IMR-90 (cell line): ENCODE measurements around the gene AFF2. TPM values are rescaled to one million over a fixed set of nuclear protein-coding genes. Genes with fewer than 3 reads are reported as not detected.

Experiments
- ATAC-seq: fragments of 200-7000 bp; cut with Tn5 transposase; 2 replicates; pipeline ENCODE4 v1.9.1; 2020; ENCODE audit warnings: low read depth, mild to moderate bottlenecking, moderate library complexity
- BruUV-seq: library from RNA; stranded (reverse); fragments of 400-500 nt; replicated peaks from 2 replicates; lab custom pipeline; 2021; lab: Mats Ljungman, UMichigan
- CTCF ChIA-PET: fragments of 300-600 bp; formaldehyde crosslinking; extraction: SDS; loops from one replicate; lab custom pipeline; 2021; ENCODE audit warnings: antibody characterized with exemption; lab: Yijun Ruan, JAX
- POLR2A ChIA-PET: fragments of 300-600 bp; sonication (Branson Sonifier 250); formaldehyde crosslinking; loops from one replicate; lab custom pipeline; 2022; ENCODE audit warnings: antibody characterized with exemption; ENCODE audit not compliant: unreplicated experiment; lab: Charles Lee
- DNase-seq: peaks from one replicate; pipeline ENCODE4 v3.0.0; 2013
- H2AFZ ChIP-seq: replicated peaks from 2 replicates; pipeline ENCODE3; 2013; ENCODE audit warnings: low read length, mild to moderate bottlenecking; ENCODE audit not compliant: poor library complexity
- H2AK5ac ChIP-seq: 2 replicates; pipeline ENCODE4 v1.6.1; 2013; ENCODE audit warnings: low read depth, low read length, inconsistent platforms
- H2AK9ac ChIP-seq: replicated peaks from 2 replicates; pipeline ENCODE3; 2013; ENCODE audit warnings: mild to moderate bottlenecking, low read depth, low read length, moderate library complexity; ENCODE audit not compliant: poor library complexity
- H2BK120ac ChIP-seq: 2 replicates; pipeline ENCODE4 v1.6.1; 2013; ENCODE audit warnings: low read depth, low read length, inconsistent platforms
- H2BK15ac ChIP-seq: 3 replicates; pipeline ENCODE4 v1.6.1; 2013; ENCODE audit warnings: low read depth, low read length, inconsistent platforms
- H2BK20ac ChIP-seq: 2 replicates; pipeline ENCODE4 v1.6.1; 2013; ENCODE audit warnings: low read depth, mild to moderate bottlenecking, inconsistent platforms, low read length, moderate library complexity
- H2BK5ac ChIP-seq: 2 replicates; pipeline ENCODE4 v1.6.1; 2013; ENCODE audit warnings: mild to moderate bottlenecking, low read depth, low read length, inconsistent platforms; ENCODE audit not compliant: poor library complexity, severe bottlenecking
- H3K14ac ChIP-seq: replicated peaks from 2 replicates; pipeline ENCODE4 v1.6.1; 2013; ENCODE audit warnings: low read depth, low read length, inconsistent platforms
- H3K18ac ChIP-seq: 2 replicates; pipeline ENCODE4 v1.6.1; 2013; ENCODE audit warnings: low read depth, low read length, control low read depth
- H3K23ac ChIP-seq: 2 replicates; pipeline ENCODE4 v1.6.1; 2013; ENCODE audit warnings: low read depth, low read length, inconsistent platforms
- H3K27ac ChIP-seq: 2 replicates; pipeline ENCODE4 v1.5.1; 2013; ENCODE audit warnings: mild to moderate bottlenecking, control low read depth, low read length; ENCODE audit not compliant: insufficient read depth
- H3K27me3 ChIP-seq: 2 replicates; pipeline ENCODE4 v1.6.1; 2013; ENCODE audit warnings: low read length; ENCODE audit not compliant: control insufficient read depth, insufficient read depth
- H3K36me3 ChIP-seq: 2 replicates; pipeline ENCODE4 v1.6.1; 2013; ENCODE audit warnings: low read length, mixed read lengths; ENCODE audit not compliant: control insufficient read depth, insufficient read depth
- H3K4ac ChIP-seq: 2 replicates; pipeline ENCODE4 v1.6.1; 2013; ENCODE audit warnings: low read depth, low read length, inconsistent platforms
- H3K4me1 ChIP-seq: 2 replicates; pipeline ENCODE4 v1.6.1; 2013; ENCODE audit warnings: low read length, mixed read lengths; ENCODE audit not compliant: control insufficient read depth, insufficient read depth
- H3K4me2 ChIP-seq: 2 replicates; pipeline ENCODE4 v1.6.1; 2013; ENCODE audit warnings: low read depth, mild to moderate bottlenecking, control low read depth, low read length, moderate library complexity
- H3K4me3 ChIP-seq: 2 replicates; pipeline ENCODE4 v1.5.1; 2013; ENCODE audit warnings: low read depth, mild to moderate bottlenecking, control low read depth, low read length, moderate library complexity; ENCODE audit not compliant: insufficient read depth
- H3K56ac ChIP-seq: 2 replicates; pipeline ENCODE4 v1.6.1; 2013; ENCODE audit warnings: low read length, inconsistent platforms; ENCODE audit not compliant: insufficient read depth; ENCODE audit errors: extremely low read depth
- H3K79me1 ChIP-seq, 2 experiments: 2 replicates each; pipeline ENCODE4 v1.6.1; 2013; ENCODE audit warnings: low read length in 2 of 2, inconsistent platforms in 1 of 2, low read depth in 1 of 2
- H3K9ac ChIP-seq: 2 replicates; pipeline ENCODE4 v1.6.1; 2013; ENCODE audit warnings: low read depth, low read length, control low read depth
- H3K9me1 ChIP-seq: 2 replicates; pipeline ENCODE4 v1.6.1; 2013; ENCODE audit warnings: low read length, inconsistent platforms; ENCODE audit not compliant: insufficient read depth
- H3K9me3 ChIP-seq: 2 replicates; pipeline ENCODE4 v1.6.1; 2013; ENCODE audit warnings: low read length; ENCODE audit not compliant: control insufficient read depth, insufficient read depth
- H4K20me1 ChIP-seq: 2 replicates; pipeline ENCODE4 v1.6.1; 2013; ENCODE audit warnings: low read length, inconsistent platforms; ENCODE audit not compliant: insufficient read depth
- H4K5ac ChIP-seq: 2 replicates; pipeline ENCODE4 v1.6.1; 2013; ENCODE audit warnings: mild to moderate bottlenecking, low read depth, low read length, control low read depth
- H4K8ac ChIP-seq, 2 experiments: 2 replicates each; pipeline ENCODE4 v1.6.1; 2013; ENCODE audit warnings: low read depth in 2 of 2, low read length in 2 of 2, control low read depth in 1 of 2, inconsistent platforms in 1 of 2
- H4K91ac ChIP-seq: 2 replicates; pipeline ENCODE4 v1.6.1; 2013; ENCODE audit warnings: low read depth, low read length, inconsistent platforms; ENCODE audit not compliant: insufficient read depth
- CHD1 ChIP-seq: IDR thresholded peaks from 2 replicates; pipeline ENCODE4 v1.6.1; 2012; ENCODE audit warnings: low read depth, low read length, improper control_type of control experiment
- FOS ChIP-seq: fragments of 150-350 bp; IDR thresholded peaks from 2 replicates; pipeline ENCODE4 v1.6.1; 2016; ENCODE audit warnings: low read depth, low read length
- MAZ ChIP-seq: IDR thresholded peaks from 2 replicates; pipeline ENCODE4 v1.6.1; 2012; ENCODE audit warnings: low read depth, mild to moderate bottlenecking, low read length, improper control_type of control experiment, moderate library complexity, borderline replicate concordance
- NFE2L2 ChIP-seq: fragments of 150-350 bp; IDR thresholded peaks from 2 replicates; pipeline ENCODE4 v1.6.1; 2016; ENCODE audit warnings: low read depth, mild to moderate bottlenecking, low read length
- RCOR1 ChIP-seq: IDR thresholded peaks from 2 replicates; pipeline ENCODE4 v1.6.1; 2012; ENCODE audit warnings: mild to moderate bottlenecking, low read length, improper control_type of control experiment; ENCODE audit not compliant: insufficient replicate concordance
- SMC3 ChIP-seq: fragments of 150-350 bp; IDR thresholded peaks from 2 replicates; pipeline ENCODE4 v1.6.1; 2016; ENCODE audit warnings: low read depth, mild to moderate bottlenecking, antibody characterized with exemption, low read length, moderate library complexity
- WGBS, 2 experiments: methylation state at CpG; one replicate each; pipeline versions ENCODE4 v1.1.5 to v1.1.7; 2013; ENCODE audit warnings: missing lambda C conversion rate in 2 of 2; ENCODE audit not compliant: insufficient read length in 1 of 2; ENCODE audit errors: extremely low coverage in 2 of 2; 5-methylcytosine and 5-hydroxymethylcytosine counted together
- dilution Hi-C: fragments of 300-500 bp; cut with HindIII; formaldehyde crosslinking; loops from one replicate; pipeline ENCODE4 v1.14.3; 2018; ENCODE audit warnings: low sequenced_read_pairs; ENCODE audit not compliant: unreplicated experiment
- in situ Hi-C: fragments of 300-500 bp; cut with MboI; formaldehyde crosslinking; loops from 3 replicates; pipeline ENCODE4 v1.14.3; 2019; ENCODE audit warnings: low sequenced_read_pairs, inconsistent platforms, mixed read lengths
- intact Hi-C: fragments of 100-400 bp; cut with micrococcal nuclease; formaldehyde crosslinking; loops from 2 replicates; pipeline ENCODE4 v1.10.0; 2022
- polyA plus RNA-seq, 3 experiments: library from polyadenylated mRNA; depleted of rRNA; stranded (reverse); fragments of >200 nt; gene quantifications; 2 replicates each; pipeline ENCODE4 v1.2.3, GENCODE V29; 2012; ENCODE audit warnings: low replicate concordance in 1 of 3
- total RNA-seq: library from RNA; depleted of rRNA; stranded (reverse); fragments of >200 nt; gene quantifications from 2 replicates; pipeline ENCODE4 v1.2.3, GENCODE V29; 2012
- TF ChIP-seq, protein P1 (sequence below): fragments of 150-350 bp; IDR thresholded peaks from 2 replicates; pipeline ENCODE4 v1.6.1; 2017; ENCODE audit warnings: mild to moderate bottlenecking, antibody characterized with exemption, low read length, low read depth

AFF2 gene
- total and polyA plus RNA-seq, 2 of the 4 experiments (the other 2 are of a cell fraction): 0.15 to 0.72 TPM

DNA sequence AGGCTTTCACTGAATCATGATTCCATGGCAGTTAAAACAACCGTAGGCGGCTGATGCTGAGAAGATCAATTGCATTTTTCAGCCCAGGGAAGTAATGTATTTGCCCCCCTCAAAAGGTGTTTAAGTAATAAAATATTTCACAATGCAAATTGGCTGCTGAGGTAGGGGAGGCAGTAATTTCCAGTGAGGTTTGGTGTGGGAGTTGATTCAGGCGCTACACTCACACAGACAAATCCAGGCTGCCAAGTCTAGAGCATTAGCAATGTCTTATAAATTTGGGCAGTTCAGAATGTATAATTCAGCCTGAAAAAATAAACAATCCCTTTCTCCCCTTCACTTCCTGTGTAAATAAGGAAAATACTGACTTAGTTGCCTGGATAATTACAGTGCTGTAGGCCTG is 543.0 kb downstream of the AFF2 start:
- BruUV-seq: no TSS peak
- ATAC-seq (no peak), DNase-seq (no peak)
- Histone ChIP-seq H2BK20ac (no peak overlapping the region), H3K79me1 (no peaks in the 10 kb centered on the region), H2AK9ac (no peak overlapping the region), H2BK15ac (no peak overlapping the region), H2AFZ (no peak overlapping the region), H4K20me1 (no peaks in the 10 kb centered on the region), H3K4me3 (no peak overlapping the region), H3K9me1 (no peaks in the 10 kb centered on the region), H2BK5ac (no peak overlapping the region), H3K36me3 (no peaks in the 10 kb centered on the region), H3K4me2 (no peak overlapping the region), H2BK120ac (no peak overlapping the region), H3K14ac (no peak overlapping the region), H3K4ac (no peak overlapping the region), H3K23ac (no peak overlapping the region), H3K9ac (no peak overlapping the region), H2AK5ac (no peak overlapping the region), H4K5ac (no peak overlapping the region), H3K9me3 (no peaks in the 10 kb centered on the region), H4K91ac (no peak overlapping the region), H3K27ac (no peak overlapping the region), H4K8ac (no peak overlapping the region), H3K56ac (no peak overlapping the region), H3K4me1 (no peaks in the 10 kb centered on the region), H3K27me3 (no peaks in the 10 kb centered on the region), H3K18ac (no peak overlapping the region)
- dilution Hi-C loops (no loop called here), in situ Hi-C loops (no loop called here), intact Hi-C loops (no loop called here)
- WGBS, 2 experiments: no CpG with 5 or more reads among the region's 3 CpGs
- ChIA-PET POLR2A (no interaction called here), CTCF (no interaction called here)
- no peak for TF ChIP-seq CHD1
- TF ChIP-seq MAZ: no peak
- TF ChIP-seq RCOR1: no peak
- TF ChIP-seq, protein P1, sequence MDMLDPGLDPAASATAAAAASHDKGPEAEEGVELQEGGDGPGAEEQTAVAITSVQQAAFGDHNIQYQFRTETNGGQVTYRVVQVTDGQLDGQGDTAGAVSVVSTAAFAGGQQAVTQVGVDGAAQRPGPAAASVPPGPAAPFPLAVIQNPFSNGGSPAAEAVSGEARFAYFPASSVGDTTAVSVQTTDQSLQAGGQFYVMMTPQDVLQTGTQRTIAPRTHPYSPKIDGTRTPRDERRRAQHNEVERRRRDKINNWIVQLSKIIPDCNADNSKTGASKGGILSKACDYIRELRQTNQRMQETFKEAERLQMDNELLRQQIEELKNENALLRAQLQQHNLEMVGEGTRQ: no peak
- no peak for TF ChIP-seq NFE2L2
- no peak for TF ChIP-seq FOS
- no peak for TF ChIP-seq SMC3
